Breast epithelium (tissue), 4 donors: ENCODE data around the gene ADGRF3. TPM values are rescaled to one million over a fixed set of nuclear protein-coding genes. Genes with fewer than 3 reads are reported as not detected.
"Not testable (repeated sequence)": the region's sequence is repeated elsewhere in the genome, so short reads cannot be mapped to it uniquely, and the experiment has no call there.

Source experiments
- DNase-seq, 2 donors: peaks; one replicate each; pipeline ENCODE4 v3.0.0-alpha.2; 2019; ENCODE audit warnings: low spot score in 2 of 2
- H3K27ac ChIP-seq, 2 donors: fragments of 200-600 bp; sonication (generic) in 1 of 2; one replicate each; pipeline ENCODE4 v1.5.1; 2016 to 2019; ENCODE audit warnings: mild to moderate bottlenecking in 1 of 2
- H3K27me3 ChIP-seq, 2 donors: fragments of 200-600 bp; sonication (generic) in 1 of 2; one replicate each; pipeline versions ENCODE4 v1.5.1 to v1.6.0; 2017 to 2019; ENCODE audit warnings: control low read depth in 1 of 2, mild to moderate bottlenecking in 1 of 2
- H3K36me3 ChIP-seq: fragments of 200-600 bp; one replicate; pipeline ENCODE4 v1.5.1; 2019
- H3K4me1 ChIP-seq, 2 donors: fragments of 200-600 bp; sonication (generic); one replicate each; pipeline ENCODE4 v1.5.1; 2016 to 2019; ENCODE audit warnings: control low read depth in 1 of 2
- H3K4me3 ChIP-seq, 3 donors: fragments of 200-600 bp; sonication (generic); 1 replicate in 2 of 3; 2 replicates in 1 of 3; pipeline ENCODE4 v1.5.1; 2016 to 2019; ENCODE audit warnings: mild to moderate bottlenecking in 3 of 3, moderate library complexity in 2 of 3
- H3K9me3 ChIP-seq, 2 donors: fragments of 200-600 bp; sonication (generic) in 1 of 2; one replicate each; pipeline ENCODE4 v1.5.1; 2016 to 2019; ENCODE audit warnings: control low read depth in 1 of 2
- POLR2A ChIP-seq: fragments of 450-650 bp; IDR thresholded peaks from one replicate; pipeline ENCODE4 v1.6.1; 2016; ENCODE audit warnings: antibody characterized with exemption, mild to moderate bottlenecking, moderate library complexity
- POLR2AphosphoS5 ChIP-seq, 3 donors: sonication (generic); formaldehyde crosslinking; IDR thresholded peaks; one replicate each; pipeline ENCODE4 v1.6.1; 2017; ENCODE audit warnings: antibody characterized with exemption in 3 of 3
- intact Hi-C: fragments of 100-400 bp; cut with DNase I; formaldehyde crosslinking; loops from one replicate; pipeline ENCODE4 v1.15.1; 2023; ENCODE audit warnings: low total_unique reads
- total RNA-seq, 3 donors: library from RNA; depleted of rRNA; stranded (reverse); fragments of >200 nt; gene quantifications; one replicate each; pipeline ENCODE4 v1.1.0, GENCODE V29; 2016
- TF ChIP-seq, protein P1 (sequence below), 3 donors: fragments of 450-650 bp; IDR thresholded peaks; one replicate each; pipeline ENCODE4 v1.5.1; 2016 to 2017; ENCODE audit warnings: antibody characterized with exemption in 3 of 3, mild to moderate bottlenecking in 3 of 3, moderate library complexity in 3 of 3

Gene ADGRF3
- total RNA-seq, 3 donors from 2014 or later: under 0.01 TPM; not detected in 2

- intact Hi-C loops: no loop called here
- no peak overlapping the region for H3K27ac ChIP-seq
- TF ChIP-seq POLR2AphosphoS5 (IDR thresholded peaks at IDR 0.05) (no peak), POLR2A (no peak)
- TF ChIP-seq, protein P1, sequence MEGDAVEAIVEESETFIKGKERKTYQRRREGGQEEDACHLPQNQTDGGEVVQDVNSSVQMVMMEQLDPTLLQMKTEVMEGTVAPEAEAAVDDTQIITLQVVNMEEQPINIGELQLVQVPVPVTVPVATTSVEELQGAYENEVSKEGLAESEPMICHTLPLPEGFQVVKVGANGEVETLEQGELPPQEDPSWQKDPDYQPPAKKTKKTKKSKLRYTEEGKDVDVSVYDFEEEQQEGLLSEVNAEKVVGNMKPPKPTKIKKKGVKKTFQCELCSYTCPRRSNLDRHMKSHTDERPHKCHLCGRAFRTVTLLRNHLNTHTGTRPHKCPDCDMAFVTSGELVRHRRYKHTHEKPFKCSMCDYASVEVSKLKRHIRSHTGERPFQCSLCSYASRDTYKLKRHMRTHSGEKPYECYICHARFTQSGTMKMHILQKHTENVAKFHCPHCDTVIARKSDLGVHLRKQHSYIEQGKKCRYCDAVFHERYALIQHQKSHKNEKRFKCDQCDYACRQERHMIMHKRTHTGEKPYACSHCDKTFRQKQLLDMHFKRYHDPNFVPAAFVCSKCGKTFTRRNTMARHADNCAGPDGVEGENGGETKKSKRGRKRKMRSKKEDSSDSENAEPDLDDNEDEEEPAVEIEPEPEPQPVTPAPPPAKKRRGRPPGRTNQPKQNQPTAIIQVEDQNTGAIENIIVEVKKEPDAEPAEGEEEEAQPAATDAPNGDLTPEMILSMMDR (IDR thresholded peaks at IDR 0.05): no peak
- no peaks in the 10 kb centered on the region for H3K4me1 ChIP-seq
- no peak overlapping the region for H3K4me3 ChIP-seq
- no peaks in the 10 kb centered on the region for H3K36me3 ChIP-seq
- DNase-seq: no peak
- H3K27me3 ChIP-seq: no peaks in the 10 kb centered on the region
- no peaks in the 10 kb centered on the region for H3K9me3 ChIP-seq
These were observed 13.3 kb downstream of the ADGRF3 start for GRCh38 chr2:26333293-26333692.

GRCh38 chr2:26331321-26331720 is 15.3 kb downstream of the ADGRF3 start:
- H3K27ac ChIP-seq, H3K4me1 ChIP-seq, intact Hi-C loops, H3K27me3 ChIP-seq, H3K36me3 ChIP-seq, DNase-seq, H3K4me3 ChIP-seq, H3K9me3 ChIP-seq: not testable (repeated sequence)

DNA sequence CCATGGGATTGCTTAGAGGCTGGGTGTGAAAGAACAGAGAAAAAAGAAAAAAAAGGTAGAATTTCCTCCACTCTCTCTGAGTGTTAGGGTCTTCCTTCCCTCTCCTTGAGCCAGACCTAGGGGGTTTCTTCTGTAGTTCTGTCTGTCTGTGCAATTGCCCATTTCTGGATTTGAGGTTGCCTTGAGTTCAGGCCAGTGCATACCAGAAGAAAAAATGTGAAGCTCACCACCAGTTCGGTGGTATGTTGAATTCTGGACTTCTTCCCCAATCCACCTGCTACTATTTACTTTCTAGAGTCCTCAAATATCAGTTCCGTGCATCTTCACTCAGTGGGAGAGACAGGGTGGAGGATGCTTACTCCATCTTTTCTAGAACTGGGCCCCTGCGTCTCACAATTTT is 16.0 kb downstream of the ADGRF3 start:
- TF ChIP-seq, protein P1 (IDR thresholded peaks at IDR 0.05): no peak
- TF ChIP-seq POLR2AphosphoS5 (IDR thresholded peaks at IDR 0.05): no peak
- TF ChIP-seq POLR2A: no peak
- H3K27me3 ChIP-seq: no peaks in the 10 kb centered on the region
- H3K4me3 ChIP-seq: no peak overlapping the region
- intact Hi-C loops: no loop called here
- no peaks in the 10 kb centered on the region for H3K9me3 ChIP-seq
- no peak for DNase-seq
- H3K4me1 ChIP-seq: no peaks in the 10 kb centered on the region
- no peak overlapping the region for H3K27ac ChIP-seq
- H3K36me3 ChIP-seq: no peaks in the 10 kb centered on the region

DNA sequence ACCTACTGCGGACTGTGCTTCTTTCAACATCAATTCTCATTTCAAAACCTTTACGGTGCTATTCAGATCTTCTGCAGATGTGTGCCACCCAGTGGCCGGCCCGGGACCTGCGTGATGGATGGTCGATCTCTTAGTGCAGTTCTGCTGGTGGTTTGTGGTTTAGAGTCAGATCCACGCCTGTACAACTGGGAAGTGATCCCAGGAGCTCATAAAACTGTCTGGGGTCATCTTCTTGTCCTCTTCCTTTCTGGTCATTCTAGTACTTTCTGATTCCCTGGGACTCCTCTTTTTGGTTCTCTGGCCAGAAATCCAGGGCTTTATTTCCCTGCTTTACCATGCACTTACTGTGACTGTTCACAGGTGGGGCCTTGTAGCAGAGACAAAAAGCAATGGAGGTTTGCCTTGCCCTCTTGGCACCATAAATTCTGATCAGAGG is 16.5 kb downstream of the ADGRF3 start:
- Histone ChIP-seq H3K36me3 (no peaks in the 10 kb centered on the region), H3K4me1 (no peaks in the 10 kb centered on the region), H3K27me3 (no peaks in the 10 kb centered on the region), H3K9me3 (no peaks in the 10 kb centered on the region), H3K4me3 (no peak overlapping the region), H3K27ac (no peak overlapping the region)
- TF ChIP-seq POLR2AphosphoS5 (IDR thresholded peaks at IDR 0.05) (peak; percentile 33 to 69 (median 45)), POLR2A (no peak)
- TF ChIP-seq, protein P1 (IDR thresholded peaks at IDR 0.05): peak; percentile 77 to 94 (median 84)
- intact Hi-C loops: no loop called here
- DNase-seq: peak; percentile 88 to 91

DNA sequence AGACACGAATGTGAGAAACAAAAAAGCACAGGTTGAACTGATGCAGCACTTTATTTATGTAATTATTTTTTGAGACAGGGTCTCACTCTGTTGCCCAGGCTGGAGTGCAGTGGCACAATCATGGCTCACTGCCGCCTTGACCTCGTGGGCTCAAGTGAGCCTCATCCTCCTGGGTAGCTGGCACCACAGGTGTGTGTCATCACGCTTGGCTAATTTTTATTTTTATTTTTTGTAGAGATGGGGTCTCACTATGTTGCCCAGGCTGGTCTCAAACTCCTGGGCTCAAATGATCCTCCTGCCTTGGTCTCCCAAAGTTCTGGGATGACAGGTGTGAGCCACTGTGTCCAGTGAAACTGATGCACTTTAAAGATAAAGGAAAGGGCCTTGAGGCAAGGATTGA is 17.5 kb downstream of the ADGRF3 start:
- not testable (repeated sequence) for H3K27ac ChIP-seq, H3K4me1 ChIP-seq, H3K36me3 ChIP-seq, DNase-seq, H3K9me3 ChIP-seq, H3K27me3 ChIP-seq, H3K4me3 ChIP-seq
- intact Hi-C loops: loop anchor here (10.0 kb wide), 1 partner anchor 84 kb away; the partner anchor contains the start of genes HADHA and HADHB

DNA sequence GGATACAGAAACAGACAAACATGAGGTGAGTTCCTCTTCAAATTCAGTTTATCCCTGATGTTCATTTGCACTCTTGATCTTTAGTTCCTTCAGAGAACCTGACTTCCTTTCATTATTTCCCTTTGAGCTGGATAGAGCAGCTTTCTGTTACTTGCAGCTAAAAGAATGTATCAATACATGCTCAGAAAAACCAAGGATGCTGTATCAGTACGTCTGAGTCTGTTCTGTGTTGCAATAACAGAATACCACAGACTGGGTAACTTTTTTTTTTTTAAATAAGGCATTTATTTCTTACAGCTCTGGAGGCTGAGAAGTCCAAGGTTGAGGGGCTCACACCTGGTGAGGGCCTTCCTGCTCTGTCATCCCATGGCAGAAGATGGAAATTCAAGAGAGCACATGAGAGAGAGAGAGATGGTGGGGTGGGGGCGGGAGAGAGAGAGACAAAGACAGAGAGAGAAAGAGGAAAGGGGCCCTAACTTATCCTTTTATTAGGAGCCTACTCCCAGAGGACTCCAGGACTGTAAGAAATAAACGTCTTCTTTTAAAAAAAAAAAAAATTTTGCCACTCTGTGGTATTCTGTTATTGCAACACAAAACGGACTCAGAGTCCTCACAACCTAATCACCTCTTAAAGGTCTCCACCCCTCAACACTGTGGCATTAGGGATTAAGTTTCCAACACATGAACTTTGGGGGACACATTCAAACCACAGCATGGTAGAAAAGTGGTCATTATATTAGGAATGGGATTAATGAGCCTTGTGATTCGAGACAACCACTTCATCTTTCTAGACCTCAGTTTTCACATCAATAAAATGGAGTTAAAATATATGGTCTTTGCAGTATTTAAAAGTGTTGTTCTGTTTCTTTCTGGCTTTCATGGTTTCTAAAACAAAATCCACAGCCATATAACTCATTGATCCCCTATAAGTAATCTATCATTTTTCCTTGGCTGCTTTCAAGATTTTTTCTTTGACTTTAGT is 19.0 kb downstream of the ADGRF3 start:
- intact Hi-C loops: loop anchor here (10.0 kb wide), 1 partner anchor 83 kb away; the partner anchor contains the start of genes HADHA and HADHB
- no peaks in the 10 kb centered on the region for H3K9me3 ChIP-seq
- DNase-seq: no peak
- H3K27ac ChIP-seq: no peak overlapping the region
- no peaks in the 10 kb centered on the region for H3K4me1 ChIP-seq
- no peaks in the 10 kb centered on the region for H3K36me3 ChIP-seq
- no peak overlapping the region for H3K4me3 ChIP-seq
- TF ChIP-seq POLR2A (no peak), POLR2AphosphoS5 (IDR thresholded peaks at IDR 0.05) (no peak)
- TF ChIP-seq, protein P1 (IDR thresholded peaks at IDR 0.05): no peak
- H3K27me3 ChIP-seq: no peaks in the 10 kb centered on the region
